H9 (cell line): Measurements from ENCODE around the gene DICER1. TPM values are rescaled to one million over a fixed set of nuclear protein-coding genes. Genes with fewer than 3 reads are reported as not detected.
A peak's percentile ranks its signal among the peaks of the same experiment; 100 is the strongest.

Experiments
- DNase-seq: peaks from one replicate; pipeline ENCODE4 v3.0.0-alpha.2; 2017
- H2AFZ ChIP-seq: one replicate; pipeline ENCODE4 v1.6.1; 2013; ENCODE audit warnings: mild to moderate bottlenecking, low read length, control low read depth, moderate library complexity
- H2AK5ac ChIP-seq: 2 replicates; pipeline ENCODE4 v1.6.1; 2013; ENCODE audit warnings: low read length, control low read depth, mixed read lengths; ENCODE audit not compliant: insufficient read length
- H2BK120ac ChIP-seq: one replicate; pipeline ENCODE4 v1.6.1; 2013; ENCODE audit warnings: low read depth, mild to moderate bottlenecking, low read length, control low read depth, inconsistent platforms; ENCODE audit not compliant: poor library complexity, severe bottlenecking
- H2BK12ac ChIP-seq: 2 replicates; pipeline ENCODE4 v1.6.1; 2013; ENCODE audit warnings: low read length, control low read depth, mixed read lengths, low read depth; ENCODE audit not compliant: insufficient read length
- H2BK15ac ChIP-seq: 2 replicates; pipeline ENCODE4 v1.6.1; 2013; ENCODE audit warnings: low read depth, low read length, control low read depth
- H2BK20ac ChIP-seq: one replicate; pipeline ENCODE4 v1.6.1; 2013; ENCODE audit warnings: low read depth, mild to moderate bottlenecking, low read length, control low read depth, inconsistent platforms; ENCODE audit not compliant: poor library complexity, severe bottlenecking
- H2BK5ac ChIP-seq: 2 replicates; pipeline ENCODE4 v1.6.1; 2013; ENCODE audit warnings: low read length, control low read depth, mixed read lengths; ENCODE audit not compliant: insufficient read length
- H3K14ac ChIP-seq: 2 replicates; pipeline ENCODE4 v1.6.1; 2013; ENCODE audit warnings: low read length, control low read depth; ENCODE audit not compliant: insufficient read depth
- H3K18ac ChIP-seq: 2 replicates; pipeline ENCODE4 v1.6.1; 2013; ENCODE audit warnings: low read depth, mild to moderate bottlenecking, mixed read lengths, low read length, control low read depth; ENCODE audit not compliant: insufficient read length
- H3K23ac ChIP-seq: 2 replicates; pipeline ENCODE4 v1.6.1; 2013; ENCODE audit warnings: low read length, control low read depth, mixed read lengths, low read depth; ENCODE audit not compliant: insufficient read length
- H3K23me2 ChIP-seq: 2 replicates; pipeline ENCODE4 v1.6.1; 2013; ENCODE audit warnings: low read depth, mild to moderate bottlenecking, mixed read lengths, low read length, control low read depth; ENCODE audit not compliant: insufficient read length, poor library complexity, severe bottlenecking
- H3K27ac ChIP-seq: 2 replicates; pipeline ENCODE4 v1.5.1; 2013; ENCODE audit warnings: low read length, control low read depth, mixed read lengths, low read depth; ENCODE audit not compliant: insufficient read length
- H3K27me3 ChIP-seq: 2 replicates; pipeline ENCODE4 v1.6.1; 2013; ENCODE audit warnings: low read length, control low read depth, inconsistent platforms; ENCODE audit not compliant: insufficient read depth
- H3K4ac ChIP-seq: 2 replicates; pipeline ENCODE4 v1.6.1; 2013; ENCODE audit warnings: low read depth, mild to moderate bottlenecking, control low read depth, inconsistent platforms, low read length, moderate library complexity
- H3K4me1 ChIP-seq: 2 replicates; pipeline ENCODE4 v1.6.1; 2013; ENCODE audit warnings: low read length, control low read depth, inconsistent platforms; ENCODE audit not compliant: insufficient read depth
- H3K4me2 ChIP-seq: 2 replicates; pipeline ENCODE4 v1.6.1; 2013; ENCODE audit warnings: low read length, control low read depth, mixed read lengths; ENCODE audit not compliant: insufficient read length, insufficient read depth
- H3K56ac ChIP-seq: 2 replicates; pipeline ENCODE4 v1.6.1; 2013; ENCODE audit warnings: low read depth, mild to moderate bottlenecking, mixed read lengths, low read length, control low read depth; ENCODE audit not compliant: insufficient read length
- H3K79me1 ChIP-seq: 2 replicates; pipeline ENCODE4 v1.6.1; 2013; ENCODE audit warnings: low read depth, mild to moderate bottlenecking, moderate library complexity, low read length, control low read depth, inconsistent platforms; ENCODE audit not compliant: insufficient read depth, poor library complexity, severe bottlenecking
- H3K79me2 ChIP-seq: 2 replicates; pipeline ENCODE4 v1.6.1; 2013; ENCODE audit warnings: low read length, control low read depth, inconsistent platforms; ENCODE audit not compliant: insufficient read depth
- H3K9ac ChIP-seq: 2 replicates; pipeline ENCODE4 v1.6.1; 2013; ENCODE audit warnings: low read length, control low read depth, mixed read lengths; ENCODE audit not compliant: insufficient read length; ENCODE audit errors: extremely low read depth
- H3K9me3 ChIP-seq: one replicate; pipeline ENCODE4 v1.6.1; 2013; ENCODE audit warnings: low read depth, low read length, inconsistent platforms; ENCODE audit not compliant: control insufficient read depth
- H3T11ph ChIP-seq: one replicate; pipeline ENCODE4 v1.6.1; 2013; ENCODE audit warnings: mild to moderate bottlenecking, low read length, control low read depth, inconsistent platforms
- H4K20me1 ChIP-seq: one replicate; pipeline ENCODE4 v1.6.1; 2013; ENCODE audit not compliant: control insufficient read depth, insufficient read length, insufficient read depth
- H4K5ac ChIP-seq: 2 replicates; pipeline ENCODE4 v1.6.1; 2013; ENCODE audit warnings: low read depth, mild to moderate bottlenecking, mixed read lengths, low read length, control low read depth; ENCODE audit not compliant: insufficient read length
- H4K8ac ChIP-seq: replicated peaks from 2 replicates; pipeline ENCODE4 v1.6.1; 2013; ENCODE audit warnings: low read length, control low read depth, mixed read lengths, low read depth; ENCODE audit not compliant: insufficient read length
- H4K91ac ChIP-seq: 2 replicates; pipeline ENCODE4 v1.6.1; 2013; ENCODE audit warnings: low read depth, mild to moderate bottlenecking, moderate library complexity, mixed read lengths, low read length, control low read depth; ENCODE audit not compliant: insufficient read length
- H3K27ac Mint-ChIP-seq, 3 experiments: 2 replicates in 2 of 3; 3 replicates in 1 of 3; pipeline ENCODE4 v1.8.0; 2020 to 2021; ENCODE audit warnings: mixed read lengths in 3 of 3, mild to moderate bottlenecking in 1 of 3, moderate library complexity in 1 of 3
- H3K27me3 Mint-ChIP-seq: 2 replicates; pipeline ENCODE4 v1.8.0; 2021; ENCODE audit warnings: low read depth, mild to moderate bottlenecking, moderate library complexity, mixed read lengths
- H3K36me3 Mint-ChIP-seq, 3 experiments: 2 replicates in 2 of 3; 3 replicates in 1 of 3; pipeline ENCODE4 v1.8.0; 2020 to 2021; ENCODE audit warnings: low read depth in 3 of 3, mixed read lengths in 3 of 3; ENCODE audit not compliant: insufficient read depth in 1 of 3
- H3K4me1 Mint-ChIP-seq, 2 experiments: 2 replicates each; pipeline ENCODE4 v1.8.0; 2020; ENCODE audit warnings: mixed read lengths in 2 of 2
- H3K4me3 Mint-ChIP-seq, 2 experiments: 2 replicates in 1 of 2; 3 replicates in 1 of 2; pipeline ENCODE4 v1.8.0; 2020 to 2021; ENCODE audit warnings: mild to moderate bottlenecking in 2 of 2, mixed read lengths in 2 of 2, moderate library complexity in 1 of 2
- H3K9me3 Mint-ChIP-seq, 2 experiments: 2 replicates in 1 of 2; 3 replicates in 1 of 2; pipeline ENCODE4 v1.8.0; 2020; ENCODE audit warnings: mild to moderate bottlenecking in 2 of 2, mixed read lengths in 2 of 2, moderate library complexity in 1 of 2
- WGBS: extraction: QIAGEN DNeasy Blood & Tissue Kit; methylation state at CpG from one replicate; pipeline ENCODE4 v1.1.7; 2013; ENCODE audit warnings: missing lambda C conversion rate, low lambda C conversion rate, mixed read lengths; ENCODE audit not compliant: insufficient read length; ENCODE audit errors: extremely low coverage; 5-methylcytosine and 5-hydroxymethylcytosine counted together
- total RNA-seq: library from RNA; stranded (reverse); gene quantifications from 2 replicates; pipeline ENCODE4 v1.2.1, GENCODE V29; 2021
- TF ChIP-seq, protein P1 (sequence below): fragments of 200-600 bp; sonication (generic); conservative IDR thresholded peaks from 3 replicates; pipeline ENCODE4 v1.8.0; 2021; ENCODE audit warnings: antibody characterized with exemption, mild to moderate bottlenecking

Gene DICER1
- total RNA-seq, 1 experiment from 2014 or later = 57.0 TPM

DNA sequence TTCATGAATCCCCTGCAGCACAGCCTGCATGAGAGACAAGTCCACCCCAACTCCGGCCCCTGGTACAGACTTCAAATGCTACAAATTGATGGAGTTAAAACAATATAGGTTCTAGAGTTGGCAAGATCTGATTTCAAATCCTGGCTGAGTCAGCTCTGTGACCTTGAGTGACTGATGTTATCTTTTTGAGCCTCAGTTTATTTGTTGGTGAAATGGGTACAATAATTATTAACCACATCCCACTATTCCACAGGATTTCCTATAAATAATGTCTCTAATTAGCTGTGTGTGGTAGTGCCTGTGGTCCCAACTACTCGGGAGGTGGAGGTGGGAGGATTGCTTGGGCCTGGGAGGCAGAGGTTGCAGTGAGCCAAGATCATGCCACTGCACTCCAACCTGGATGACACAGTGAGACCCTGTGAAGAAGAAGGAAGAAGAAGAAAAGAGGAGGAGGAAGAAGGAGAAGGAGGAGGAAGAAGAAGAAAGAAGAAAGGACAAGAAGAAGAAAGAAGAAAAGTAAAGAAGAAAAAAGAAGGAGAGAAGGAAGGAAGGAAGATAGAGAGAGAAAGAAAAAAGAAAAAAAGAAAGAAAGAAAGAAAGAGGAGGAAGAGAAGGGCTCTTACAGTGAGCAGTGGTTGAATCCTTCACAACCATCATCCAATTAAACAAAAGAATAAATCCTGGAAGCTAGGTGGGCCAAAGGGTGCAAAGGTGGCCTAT lies 39.7 kb upstream of the DICER1 start:
- H2AFZ ChIP-seq = no peak overlapping the region

More for the DNA sequence above, 39.7 kb upstream of the DICER1 start:
- H3K79me1 ChIP-seq = no peaks in the 10 kb centered on the region
- no peak for DNase-seq
- H4K91ac ChIP-seq = no peak overlapping the region
- Mint-ChIP-seq H3K4me3 (peak overlapping the region in 1 of 2 experiments; percentile 24; a peak in 1 of 5 replicates), H3K27ac (peak overlapping the region in 2 of 3 experiments; percentile 25 to 93; a peak in 3 of 7 replicates), H3K36me3 (no peaks in the 10 kb centered on the region; a peak in 1 of 7 replicates), H3K4me1 (peaks cover 45 to 48% of the 10 kb centered on the region in 2 experiments), H3K9me3 (no peaks in the 10 kb centered on the region; a peak in 1 of 5 replicates), H3K27me3 (peaks cover 2% of the 10 kb centered on the region; the same call in 1 of the 2 replicates)
- H3K27ac ChIP-seq = no peak overlapping the region
- H3K79me2 ChIP-seq = no peaks in the 10 kb centered on the region
- TF ChIP-seq, protein P1, sequence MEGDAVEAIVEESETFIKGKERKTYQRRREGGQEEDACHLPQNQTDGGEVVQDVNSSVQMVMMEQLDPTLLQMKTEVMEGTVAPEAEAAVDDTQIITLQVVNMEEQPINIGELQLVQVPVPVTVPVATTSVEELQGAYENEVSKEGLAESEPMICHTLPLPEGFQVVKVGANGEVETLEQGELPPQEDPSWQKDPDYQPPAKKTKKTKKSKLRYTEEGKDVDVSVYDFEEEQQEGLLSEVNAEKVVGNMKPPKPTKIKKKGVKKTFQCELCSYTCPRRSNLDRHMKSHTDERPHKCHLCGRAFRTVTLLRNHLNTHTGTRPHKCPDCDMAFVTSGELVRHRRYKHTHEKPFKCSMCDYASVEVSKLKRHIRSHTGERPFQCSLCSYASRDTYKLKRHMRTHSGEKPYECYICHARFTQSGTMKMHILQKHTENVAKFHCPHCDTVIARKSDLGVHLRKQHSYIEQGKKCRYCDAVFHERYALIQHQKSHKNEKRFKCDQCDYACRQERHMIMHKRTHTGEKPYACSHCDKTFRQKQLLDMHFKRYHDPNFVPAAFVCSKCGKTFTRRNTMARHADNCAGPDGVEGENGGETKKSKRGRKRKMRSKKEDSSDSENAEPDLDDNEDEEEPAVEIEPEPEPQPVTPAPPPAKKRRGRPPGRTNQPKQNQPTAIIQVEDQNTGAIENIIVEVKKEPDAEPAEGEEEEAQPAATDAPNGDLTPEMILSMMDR = no peak
- H3T11ph ChIP-seq = no peak overlapping the region
- H3K4me1 ChIP-seq = peaks cover 7% of the 10 kb centered on the region; the same call in 1 of the 2 replicates
- no peak overlapping the region for H4K8ac ChIP-seq
- no peak overlapping the region for H2BK5ac ChIP-seq
- H3K4ac ChIP-seq = no peak overlapping the region
- H3K56ac ChIP-seq = no peak overlapping the region
- H3K4me2 ChIP-seq = no peak overlapping the region
- H3K23ac ChIP-seq = no peak overlapping the region
- H3K9me3 ChIP-seq = no peaks in the 10 kb centered on the region
- no peak overlapping the region for H2AK5ac ChIP-seq
- no peak overlapping the region for H3K18ac ChIP-seq
- H2BK15ac ChIP-seq = no peak overlapping the region
- H2BK20ac ChIP-seq = no peak overlapping the region
- H3K23me2 ChIP-seq = no peaks in the 10 kb centered on the region
- no peak overlapping the region for H2BK12ac ChIP-seq
- no peaks in the 10 kb centered on the region for H3K27me3 ChIP-seq
- H2BK120ac ChIP-seq = no peak overlapping the region
- H4K5ac ChIP-seq = no peak overlapping the region
- WGBS = no CpG with 5 or more reads among the region's 2 CpGs
- H3K9ac ChIP-seq = no peak overlapping the region
- no peaks in the 10 kb centered on the region for H4K20me1 ChIP-seq
- peak overlapping the region; percentile 54; the same call in 1 of the 2 replicates for H3K14ac ChIP-seq
